OCI-LY7 (cell line): ENCODE measurements around the gene IPO13. TPM values are rescaled to one million over a fixed set of nuclear protein-coding genes. Genes with fewer than 3 reads are reported as not detected.

ENCODE experiments used
- BruUV-seq: library from RNA; stranded (reverse); fragments of 400-500 nt; replicated peaks from 2 replicates; lab custom pipeline; 2021; lab: Mats Ljungman, UMichigan
- CTCF ChIA-PET: fragments of 300-600 bp; sonication (Branson Sonifier 250); formaldehyde crosslinking; loops from one replicate; lab custom pipeline; 2022; ENCODE audit warnings: antibody characterized with exemption; ENCODE audit not compliant: unreplicated experiment; lab: Charles Lee
- POLR2A ChIA-PET: fragments of 300-600 bp; sonication (Branson Sonifier 250); formaldehyde crosslinking; loops from one replicate; lab custom pipeline; 2022; ENCODE audit warnings: antibody characterized with exemption; lab: Charles Lee
- DNase-seq: peaks from one replicate; pipeline ENCODE4 v3.0.0-alpha.2; 2015; ENCODE audit warnings: low spot score
- H2AFZ ChIP-seq: fragments of 200-600 bp; sonication (generic), shearing (Covaris generic); 2 replicates; pipeline ENCODE4 v1.6.1; 2014; ENCODE audit warnings: mild to moderate bottlenecking, antibody characterized with exemption, low read length, moderate library complexity
- H3K27ac ChIP-seq: fragments of 200-600 bp; sonication (generic); 2 replicates; pipeline ENCODE4 v1.5.1; 2014; ENCODE audit warnings: mixed run types, low read depth, mild to moderate bottlenecking, moderate library complexity, low read length, inconsistent platforms; ENCODE audit not compliant: poor library complexity, severe bottlenecking
- H3K36me3 ChIP-seq: fragments of 200-600 bp; sonication (generic); 2 replicates; pipeline ENCODE4 v1.6.1; 2014; ENCODE audit warnings: mild to moderate bottlenecking, antibody characterized with exemption, low read length, moderate library complexity, mixed read lengths; ENCODE audit not compliant: insufficient read depth
- H3K4me1 ChIP-seq: fragments of 200-600 bp; sonication (generic); 2 replicates; pipeline ENCODE4 v1.5.1; 2014; ENCODE audit warnings: mild to moderate bottlenecking, low read length; ENCODE audit not compliant: insufficient read depth, poor library complexity, severe bottlenecking
- H3K4me2 ChIP-seq: fragments of 200-600 bp; sonication (generic); 2 replicates; pipeline ENCODE4 v1.6.1; 2014; ENCODE audit warnings: mild to moderate bottlenecking, low read length
- H3K4me3 ChIP-seq: fragments of 200-600 bp; sonication (generic); 2 replicates; pipeline ENCODE4 v1.5.1; 2014; ENCODE audit warnings: mild to moderate bottlenecking, low read depth, low read length; ENCODE audit not compliant: poor library complexity, severe bottlenecking
- H3K79me2 ChIP-seq: fragments of 200-600 bp; sonication (generic); 2 replicates; pipeline ENCODE4 v1.6.1; 2016; ENCODE audit warnings: low read depth, mild to moderate bottlenecking, low read length, moderate library complexity, mixed read lengths; ENCODE audit not compliant: insufficient read depth
- H3K9me2 ChIP-seq: fragments of 200-600 bp; sonication (generic); 2 replicates; pipeline ENCODE4 v1.6.1; 2016; ENCODE audit warnings: mild to moderate bottlenecking, low read length, mixed read lengths; ENCODE audit not compliant: insufficient read depth
- H3K9me3 ChIP-seq: fragments of 200-600 bp; sonication (generic); 2 replicates; pipeline ENCODE4 v1.6.1; 2014; ENCODE audit warnings: mild to moderate bottlenecking, mixed run types, low read length, mixed read lengths
- H4K20me1 ChIP-seq: fragments of 200-600 bp; sonication (generic); 2 replicates; pipeline ENCODE4 v1.6.1; 2014; ENCODE audit warnings: mild to moderate bottlenecking, antibody characterized with exemption, low read length, moderate library complexity, mixed read lengths; ENCODE audit not compliant: insufficient read depth
- EZH2phosphoT487 ChIP-seq: fragments of 200-600 bp; sonication (generic); IDR thresholded peaks from 2 replicates; pipeline ENCODE4 v1.6.1; 2018; ENCODE audit warnings: low read depth, borderline replicate concordance, mild to moderate bottlenecking, mixed run types, antibody characterized with exemption, low read length, moderate library complexity, mixed read lengths
- intact Hi-C: fragments of 100-400 bp; cut with micrococcal nuclease; formaldehyde crosslinking; loops from one replicate; pipeline ENCODE4 v1.10.0; 2022; ENCODE audit not compliant: unreplicated experiment
- total RNA-seq, 2 experiments: library from RNA; depleted of rRNA in 1 of 2; stranded (reverse); fragments of >200 nt in 1 of 2; shearing (Covaris generic) in 1 of 2; gene quantifications; 2 replicates each; pipeline ENCODE4 v1.2.3, GENCODE V29; 2014 to 2022
- TF ChIP-seq, protein P1 (sequence below): fragments of 200-600 bp; sonication (generic); conservative IDR thresholded peaks from 2 replicates; pipeline ENCODE4 v1.5.1; 2014; ENCODE audit warnings: mild to moderate bottlenecking, antibody characterized with exemption, low read length, moderate library complexity, mixed read lengths

Gene IPO13
- total RNA-seq, 2 experiments from 2014 or later, result 17.8 to 24.1 TPM

DNA sequence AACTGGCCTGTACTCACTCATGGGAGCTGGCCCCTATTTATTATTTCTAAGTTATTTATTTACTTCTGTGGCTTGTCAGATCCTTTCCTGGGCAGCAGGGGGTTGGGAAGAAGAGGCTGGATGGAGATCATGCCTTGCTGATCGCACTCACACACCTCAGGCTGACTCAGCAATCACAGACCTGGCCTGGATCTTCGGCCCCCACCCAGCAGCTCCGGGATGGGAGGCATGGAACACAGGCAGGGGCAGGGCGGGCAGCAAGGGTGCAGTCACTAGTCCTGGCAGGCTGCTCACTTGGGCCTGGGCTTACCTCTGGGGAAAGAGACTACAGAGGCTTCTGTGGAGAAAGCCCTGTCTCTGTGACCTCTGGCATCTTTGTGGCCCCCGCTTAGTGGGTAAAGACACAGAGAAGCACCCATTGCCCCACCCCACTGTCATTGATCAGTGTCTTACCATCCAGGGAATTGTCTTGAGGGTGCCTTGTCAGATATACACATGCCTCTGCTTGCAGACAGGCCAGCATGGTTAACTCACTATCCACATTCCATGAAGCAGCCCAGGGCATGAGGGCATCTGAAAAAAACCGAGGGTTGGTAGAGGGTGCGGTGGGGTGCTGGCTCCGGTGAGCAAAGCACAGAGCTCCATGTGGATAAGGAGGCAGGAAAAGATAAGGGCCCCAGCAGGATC is 9.4 kb upstream of the IPO13 start:
- intact Hi-C loops, result no loop called here
- POLR2A ChIA-PET, result no interaction called here
- H3K4me2 ChIP-seq, result no peak overlapping the region
- H4K20me1 ChIP-seq, result no peaks in the 10 kb centered on the region
- no peak for TF ChIP-seq EZH2phosphoT487
- TF ChIP-seq, protein P1, sequence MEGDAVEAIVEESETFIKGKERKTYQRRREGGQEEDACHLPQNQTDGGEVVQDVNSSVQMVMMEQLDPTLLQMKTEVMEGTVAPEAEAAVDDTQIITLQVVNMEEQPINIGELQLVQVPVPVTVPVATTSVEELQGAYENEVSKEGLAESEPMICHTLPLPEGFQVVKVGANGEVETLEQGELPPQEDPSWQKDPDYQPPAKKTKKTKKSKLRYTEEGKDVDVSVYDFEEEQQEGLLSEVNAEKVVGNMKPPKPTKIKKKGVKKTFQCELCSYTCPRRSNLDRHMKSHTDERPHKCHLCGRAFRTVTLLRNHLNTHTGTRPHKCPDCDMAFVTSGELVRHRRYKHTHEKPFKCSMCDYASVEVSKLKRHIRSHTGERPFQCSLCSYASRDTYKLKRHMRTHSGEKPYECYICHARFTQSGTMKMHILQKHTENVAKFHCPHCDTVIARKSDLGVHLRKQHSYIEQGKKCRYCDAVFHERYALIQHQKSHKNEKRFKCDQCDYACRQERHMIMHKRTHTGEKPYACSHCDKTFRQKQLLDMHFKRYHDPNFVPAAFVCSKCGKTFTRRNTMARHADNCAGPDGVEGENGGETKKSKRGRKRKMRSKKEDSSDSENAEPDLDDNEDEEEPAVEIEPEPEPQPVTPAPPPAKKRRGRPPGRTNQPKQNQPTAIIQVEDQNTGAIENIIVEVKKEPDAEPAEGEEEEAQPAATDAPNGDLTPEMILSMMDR, result no peak
- H3K79me2 ChIP-seq, result no peaks in the 10 kb centered on the region
- no peaks in the 10 kb centered on the region for H3K9me3 ChIP-seq
- no peak overlapping the region for H2AFZ ChIP-seq
- H3K4me1 ChIP-seq, result no peaks in the 10 kb centered on the region
- DNase-seq, result no peak
- no peak overlapping the region for H3K4me3 ChIP-seq
- CTCF ChIA-PET, result no interaction called here
- no peaks in the 10 kb centered on the region for H3K9me2 ChIP-seq
- no peaks in the 10 kb centered on the region for H3K36me3 ChIP-seq
- BruUV-seq, result no TSS peak
- no peak overlapping the region for H3K27ac ChIP-seq

DNA sequence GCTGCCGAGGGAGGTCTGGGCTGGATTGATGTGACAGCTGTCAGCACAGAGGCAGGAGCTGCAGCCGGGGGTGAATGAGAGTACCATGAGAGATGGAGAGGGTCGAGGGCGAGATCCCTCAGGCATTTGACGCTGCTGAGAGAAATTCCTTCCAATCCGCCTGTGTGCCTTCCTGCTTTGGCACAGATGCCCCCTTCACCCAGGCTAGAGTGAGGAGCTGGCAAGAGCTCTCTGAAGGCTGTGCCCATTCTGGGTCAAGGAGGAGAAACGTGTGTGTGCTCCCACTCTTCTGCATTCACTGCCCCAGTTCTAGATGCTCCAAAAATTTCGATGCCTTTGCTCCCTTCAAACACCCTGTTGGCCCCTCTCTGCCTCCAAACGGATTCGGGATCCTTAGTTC is 8.4 kb upstream of the IPO13 start:
- Histone ChIP-seq H3K4me2 (no peak overlapping the region), H3K9me2 (no peaks in the 10 kb centered on the region), H3K79me2 (no peaks in the 10 kb centered on the region), H2AFZ (no peak overlapping the region), H3K4me3 (no peak overlapping the region), H3K9me3 (no peaks in the 10 kb centered on the region), H3K36me3 (no peaks in the 10 kb centered on the region), H4K20me1 (no peaks in the 10 kb centered on the region), H3K4me1 (no peaks in the 10 kb centered on the region), H3K27ac (no peak overlapping the region)
- no TSS peak for BruUV-seq
- ChIA-PET CTCF (no interaction called here), POLR2A (no interaction called here)
- TF ChIP-seq, protein P1, result no peak
- TF ChIP-seq EZH2phosphoT487, result no peak
- intact Hi-C loops, result no loop called here
- no peak for DNase-seq

DNA sequence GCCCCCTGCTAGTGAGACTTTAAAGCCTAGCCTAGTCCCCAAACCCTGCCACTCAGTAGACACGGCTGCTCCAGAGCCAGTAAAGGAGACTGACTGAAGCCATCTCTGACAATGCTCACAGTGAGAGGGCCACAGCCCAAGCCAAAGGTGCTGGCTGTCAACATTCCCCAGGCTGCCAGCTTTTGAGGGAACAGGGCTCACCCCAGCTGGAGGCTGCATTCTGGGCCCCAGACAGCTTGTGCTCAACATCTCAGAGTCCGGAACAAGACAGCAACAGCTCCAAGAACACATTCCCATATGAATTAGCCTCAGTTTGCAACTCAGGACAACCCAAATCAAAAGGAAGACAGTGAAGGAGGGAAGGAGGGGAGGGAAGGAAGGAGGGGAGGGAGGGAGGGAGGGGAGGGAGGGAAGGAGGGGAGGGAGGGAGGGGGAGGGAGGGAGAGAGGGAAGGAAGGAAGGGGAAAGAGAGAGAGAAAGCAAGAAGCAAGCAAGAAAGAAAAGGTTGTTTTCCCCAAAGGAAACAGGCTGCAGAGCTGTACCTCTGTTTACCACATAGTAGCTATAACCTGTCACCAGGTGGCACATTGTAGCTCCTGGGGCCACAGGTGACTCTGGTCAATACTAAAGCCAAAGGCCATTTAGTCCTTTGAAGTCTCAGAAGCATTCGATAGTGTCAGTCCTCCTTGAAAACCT is 7.7 kb upstream of the IPO13 start:
- Histone ChIP-seq H3K4me1 (no peaks in the 10 kb centered on the region), H2AFZ (no peak overlapping the region), H3K9me3 (no peaks in the 10 kb centered on the region), H3K27ac (no peak overlapping the region), H3K9me2 (no peaks in the 10 kb centered on the region), H4K20me1 (no peaks in the 10 kb centered on the region), H3K79me2 (no peaks in the 10 kb centered on the region), H3K36me3 (peaks cover 3% of the 10 kb centered on the region; the same call in 1 of the 2 replicates), H3K4me3 (no peak overlapping the region), H3K4me2 (no peak overlapping the region)
- intact Hi-C loops, result no loop called here
- BruUV-seq, result no TSS peak
- CTCF ChIA-PET, result no interaction called here
- TF ChIP-seq, protein P1, result no peak
- TF ChIP-seq EZH2phosphoT487, result no peak
- POLR2A ChIA-PET, result interaction anchor here (0.5 to 0.7 kb wide), 2 partner anchors 125 to 291 kb away, joined by 3 to 4 read pairs; no protein-coding TSS in a partner anchor
- DNase-seq, result no peak
